ENCODE results near the gene TSPO.

The TSPO gene

GRCh38 chr22:43168471-43169309 is 17.3 kb downstream of the TSPO start:
- DNase-seq (ENCODE audit: extremely low read depth, low read depth) = no peak
- TF ChIP-seq, protein P1, sequence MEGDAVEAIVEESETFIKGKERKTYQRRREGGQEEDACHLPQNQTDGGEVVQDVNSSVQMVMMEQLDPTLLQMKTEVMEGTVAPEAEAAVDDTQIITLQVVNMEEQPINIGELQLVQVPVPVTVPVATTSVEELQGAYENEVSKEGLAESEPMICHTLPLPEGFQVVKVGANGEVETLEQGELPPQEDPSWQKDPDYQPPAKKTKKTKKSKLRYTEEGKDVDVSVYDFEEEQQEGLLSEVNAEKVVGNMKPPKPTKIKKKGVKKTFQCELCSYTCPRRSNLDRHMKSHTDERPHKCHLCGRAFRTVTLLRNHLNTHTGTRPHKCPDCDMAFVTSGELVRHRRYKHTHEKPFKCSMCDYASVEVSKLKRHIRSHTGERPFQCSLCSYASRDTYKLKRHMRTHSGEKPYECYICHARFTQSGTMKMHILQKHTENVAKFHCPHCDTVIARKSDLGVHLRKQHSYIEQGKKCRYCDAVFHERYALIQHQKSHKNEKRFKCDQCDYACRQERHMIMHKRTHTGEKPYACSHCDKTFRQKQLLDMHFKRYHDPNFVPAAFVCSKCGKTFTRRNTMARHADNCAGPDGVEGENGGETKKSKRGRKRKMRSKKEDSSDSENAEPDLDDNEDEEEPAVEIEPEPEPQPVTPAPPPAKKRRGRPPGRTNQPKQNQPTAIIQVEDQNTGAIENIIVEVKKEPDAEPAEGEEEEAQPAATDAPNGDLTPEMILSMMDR (IDR thresholded peaks at IDR 0.05; ENCODE audit: low read depth, low read length, missing control alignments) = no peak
- H3K4me3 ChIP-seq (replicated peaks; ENCODE audit: low read depth, low read length) = no peak overlapping the region

DNA sequence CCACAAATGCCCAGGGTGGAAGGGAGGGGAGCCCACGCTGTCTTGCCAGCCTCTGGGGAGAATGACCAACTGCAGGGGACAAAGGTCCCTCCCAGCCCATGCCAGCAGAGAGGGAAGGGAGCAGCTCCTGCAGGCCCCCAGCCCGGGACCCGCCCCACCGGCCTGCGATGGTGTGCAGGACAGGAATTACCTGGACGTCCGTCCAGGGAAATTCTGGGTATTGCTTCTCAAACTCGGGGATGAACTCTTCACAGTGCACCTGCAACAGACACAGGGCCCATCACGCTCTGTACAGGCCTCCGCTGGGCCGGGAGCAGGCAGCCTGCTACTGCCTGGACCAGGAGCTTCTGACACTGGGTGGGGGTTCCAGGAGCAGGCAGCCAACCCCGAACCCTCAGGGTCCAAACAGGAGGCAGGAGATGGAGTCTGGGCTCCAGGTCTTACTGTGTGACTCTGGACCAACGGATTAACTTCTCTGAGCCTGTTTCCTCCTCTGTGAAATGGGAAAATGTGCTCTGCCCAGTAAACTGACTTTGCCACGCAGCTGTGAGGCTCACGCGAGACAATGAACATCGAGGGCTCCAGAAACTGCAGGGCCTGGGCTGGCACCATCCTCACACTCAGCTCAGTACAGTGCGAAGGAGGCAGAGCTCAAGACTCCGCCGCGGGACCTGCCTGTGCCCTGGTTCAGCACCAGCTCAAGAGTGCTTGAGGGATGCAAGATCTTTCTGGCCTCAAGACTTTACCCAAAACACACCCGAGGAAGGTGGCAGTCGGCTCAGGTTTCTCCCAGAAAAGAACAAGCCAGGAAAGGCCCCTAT is 18.2 kb downstream of the TSPO start:
- TF ChIP-seq, protein P1 (IDR thresholded peaks at IDR 0.05; ENCODE audit: low read depth, low read length, missing control alignments) = no peak

DNA sequence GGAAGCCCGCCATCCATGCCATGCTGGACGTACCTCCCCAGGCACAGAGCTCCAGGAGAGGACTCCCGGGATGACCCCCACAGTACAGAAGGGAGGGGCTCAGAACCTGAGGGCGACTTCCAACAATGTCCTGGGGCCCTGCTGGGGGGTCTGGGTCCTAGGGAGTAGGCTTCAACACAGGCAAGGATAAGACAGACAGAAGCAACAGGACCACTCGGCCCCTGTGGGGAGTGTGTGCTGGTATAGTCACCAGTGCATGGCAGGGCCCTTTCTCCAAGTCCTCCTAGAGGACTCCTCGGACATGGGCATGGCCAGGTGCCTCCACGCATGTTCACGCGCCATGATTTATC is 18.7 kb downstream of the TSPO start:
- no peak overlapping the region for H3K4me3 ChIP-seq (replicated peaks; ENCODE audit: low read depth, low read length)
- no peak for DNase-seq (ENCODE audit: extremely low read depth, low read depth)
- TF ChIP-seq, protein P1 (IDR thresholded peaks at IDR 0.05; ENCODE audit: low read depth, low read length, missing control alignments) = no peak

More for the DNA sequence above, 18.2 kb downstream of the TSPO start:
- no peak for DNase-seq (ENCODE audit: extremely low read depth, low read depth)
- no peak overlapping the region for H3K4me3 ChIP-seq (replicated peaks; ENCODE audit: low read depth, low read length)

DNA sequence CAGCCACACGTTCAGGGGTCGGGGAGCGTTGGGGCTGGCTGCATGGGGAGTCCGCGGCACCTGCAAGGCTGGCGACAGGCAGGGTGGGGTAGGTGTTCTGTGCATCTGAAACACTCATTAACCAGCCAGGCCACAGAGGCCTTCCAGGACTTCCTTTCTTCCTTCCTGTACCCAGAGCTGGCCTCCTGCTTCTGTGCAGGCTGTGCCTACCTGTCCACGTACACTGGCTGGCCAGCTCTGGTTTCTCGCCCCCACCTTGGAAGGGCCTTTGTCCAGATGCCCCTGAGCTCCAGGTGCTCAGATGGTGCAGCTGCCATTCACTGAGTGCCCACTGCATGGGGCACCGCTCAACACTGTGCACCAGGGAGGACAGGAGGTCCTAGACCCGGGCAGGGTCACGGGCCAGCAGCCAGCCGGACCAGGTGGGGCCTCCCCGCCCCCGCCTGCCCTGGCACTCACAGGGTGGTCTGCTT is 19.7 kb downstream of the TSPO start:
- DNase-seq (ENCODE audit: extremely low read depth, low read depth) = no peak
- TF ChIP-seq, protein P1 (IDR thresholded peaks at IDR 0.05; ENCODE audit: low read depth, low read length, missing control alignments) = no peak
- H3K4me3 ChIP-seq (replicated peaks; ENCODE audit: low read depth, low read length) = no peak overlapping the region

DNA sequence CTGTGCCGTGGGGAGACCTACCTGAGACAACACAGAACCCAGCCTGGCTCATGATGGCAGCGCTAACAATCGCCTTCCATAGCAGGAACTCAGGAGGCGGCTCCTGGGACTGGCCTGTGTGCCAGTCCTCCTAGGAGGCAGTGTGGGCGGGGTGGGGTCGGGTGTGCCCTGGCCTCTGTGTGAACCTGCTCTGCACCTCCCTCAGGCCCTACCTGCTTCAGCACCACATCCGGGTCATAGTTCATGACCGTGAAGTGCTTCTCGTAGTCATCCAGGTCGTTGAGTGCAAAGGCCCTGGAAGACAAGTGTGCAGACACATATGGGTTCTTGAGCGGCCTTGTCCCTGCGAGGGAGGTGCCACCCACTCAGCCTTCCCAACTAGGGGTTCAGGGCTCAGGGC is 20.2 kb downstream of the TSPO start:
- DNase-seq (ENCODE audit: extremely low read depth, low read depth) = no peak
- no peak overlapping the region for H3K4me3 ChIP-seq (replicated peaks; ENCODE audit: low read depth, low read length)
- TF ChIP-seq, protein P1 (IDR thresholded peaks at IDR 0.05; ENCODE audit: low read depth, low read length, missing control alignments) = no peak

GRCh38 chr22:43172191-43172590 is 20.8 kb downstream of the TSPO start:
- no peak overlapping the region for H3K4me3 ChIP-seq (replicated peaks; ENCODE audit: low read depth, low read length)
- DNase-seq (ENCODE audit: extremely low read depth, low read depth) = no peak
- TF ChIP-seq, protein P1 (IDR thresholded peaks at IDR 0.05; ENCODE audit: low read depth, low read length, missing control alignments) = no peak
